Uterus (tissue), 4 donors: ENCODE results near the gene CD300C. TPM values are rescaled to one million over a fixed set of nuclear protein-coding genes. Genes with fewer than 3 reads are reported as not detected.
"Not testable (repeated sequence)": the region's sequence is repeated elsewhere in the genome, so short reads cannot be mapped to it uniquely, and the experiment has no call there.

Experiments
- DNase-seq, 2 donors: peaks; one replicate each; pipeline ENCODE4 v3.0.0-alpha.2; 2019 to 2020
- H3K27ac ChIP-seq, 2 donors: fragments of 200-600 bp; sonication (generic); 1 replicate in 1 of 2; 2 replicates in 1 of 2; pipeline ENCODE4 v1.5.1; 2016 to 2018
- H3K27me3 ChIP-seq, 2 donors: fragments of 200-600 bp; sonication (generic); one replicate each; pipeline ENCODE4 v1.5.1; 2018 to 2019; ENCODE audit warnings: control low read depth in 1 of 2
- H3K36me3 ChIP-seq, 2 donors: fragments of 200-600 bp; sonication (generic); one replicate each; pipeline ENCODE4 v1.5.1; 2019; ENCODE audit warnings: control low read depth in 1 of 2
- H3K4me1 ChIP-seq, 2 donors: fragments of 200-600 bp; sonication (generic); one replicate each; pipeline ENCODE4 v1.5.1; 2018 to 2019; ENCODE audit warnings: control low read depth in 1 of 2
- H3K4me3 ChIP-seq, 2 donors: fragments of 200-600 bp; sonication (generic); 1 replicate in 1 of 2; 2 replicates in 1 of 2; pipeline ENCODE4 v1.5.1; 2018 to 2019; ENCODE audit warnings: mild to moderate bottlenecking in 1 of 2
- H3K9me3 ChIP-seq, 2 donors: fragments of 200-600 bp; sonication (generic); one replicate each; pipeline ENCODE4 v1.5.1; 2019; ENCODE audit warnings: control low read depth in 1 of 2
- POLR2A ChIP-seq, 2 donors: fragments of 450-650 bp; IDR thresholded peaks; one replicate each; pipeline ENCODE4 v1.6.1; 2016; ENCODE audit warnings: antibody characterized with exemption in 2 of 2, mild to moderate bottlenecking in 1 of 2, moderate library complexity in 1 of 2
- intact Hi-C: fragments of 100-400 bp; cut with DNase I; formaldehyde crosslinking; loops from one replicate; pipeline ENCODE4 v1.15.1; 2023; ENCODE audit warnings: low total_unique reads
- total RNA-seq, 4 donors: library from RNA; depleted of rRNA in 3 of 4; stranded (reverse); fragments of >200 nt in 3 of 4; gene quantifications; one replicate each; pipeline versions ENCODE4 v1.1.0 to v1.2.4, GENCODE V29; 2014 to 2023
- TF ChIP-seq, protein P1 (sequence below), 4 experiments: fragments of 200-600 bp in 2 of 4; fragments of 450-650 bp in 2 of 4; sonication (generic) in 2 of 4; IDR thresholded peaks; one replicate each; pipeline ENCODE4 v1.5.1; 2016 to 2019; ENCODE audit warnings: antibody characterized with exemption in 4 of 4, mild to moderate bottlenecking in 2 of 4, moderate library complexity in 1 of 4
- donor health status: DM: yes; HTN: yes; CAD: no.

Gene CD300C
- total RNA-seq, 4 donors from 2014 or later, result 0.21 to 0.27 TPM; not detected in 2

DNA sequence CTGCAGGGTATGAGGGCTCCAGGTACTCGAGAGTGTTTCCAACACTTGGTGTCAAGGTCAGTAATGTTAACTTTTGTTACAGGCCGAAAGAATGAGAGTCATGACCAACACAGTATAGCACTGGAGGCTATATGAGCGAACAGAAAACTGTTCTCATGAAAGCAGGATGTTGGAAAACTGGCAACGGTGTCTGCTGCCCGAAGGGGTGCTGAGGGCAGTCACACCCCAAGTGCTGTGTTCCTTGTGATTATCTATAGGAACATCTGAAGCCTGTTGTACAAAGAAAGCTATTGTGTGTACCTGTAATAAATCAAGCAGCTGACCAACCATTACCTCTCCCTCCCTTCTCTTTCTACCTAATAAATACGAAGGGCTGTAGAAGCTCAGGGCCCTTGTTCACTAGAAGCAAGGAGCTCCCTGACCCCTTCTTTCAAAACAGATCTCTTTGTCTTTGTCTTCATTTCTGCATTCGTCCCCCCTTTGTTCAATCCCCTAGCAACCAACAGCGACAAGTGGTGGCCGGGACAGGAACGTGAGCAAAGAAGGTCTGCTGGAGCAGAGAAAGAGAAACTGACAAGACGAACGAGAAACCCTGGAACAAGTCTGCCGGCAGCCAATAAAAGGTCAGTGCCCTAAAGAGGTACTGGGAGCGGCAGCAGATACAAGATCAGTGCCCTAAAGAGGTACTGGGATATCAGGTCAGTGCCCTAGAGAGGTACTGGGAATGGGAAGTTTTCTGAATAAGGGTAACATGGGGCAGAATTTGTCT, 38.6 kb upstream of the CD300C start:
- DNase-seq, result no peak
- Histone ChIP-seq H3K4me3 (no peak overlapping the region), H3K27ac (no peak overlapping the region), H3K4me1 (no peaks in the 10 kb centered on the region), H3K27me3 (no peaks in the 10 kb centered on the region), H3K9me3 (no peaks in the 10 kb centered on the region), H3K36me3 (no peaks in the 10 kb centered on the region)
- intact Hi-C loops, result no loop called here
- TF ChIP-seq, protein P1, sequence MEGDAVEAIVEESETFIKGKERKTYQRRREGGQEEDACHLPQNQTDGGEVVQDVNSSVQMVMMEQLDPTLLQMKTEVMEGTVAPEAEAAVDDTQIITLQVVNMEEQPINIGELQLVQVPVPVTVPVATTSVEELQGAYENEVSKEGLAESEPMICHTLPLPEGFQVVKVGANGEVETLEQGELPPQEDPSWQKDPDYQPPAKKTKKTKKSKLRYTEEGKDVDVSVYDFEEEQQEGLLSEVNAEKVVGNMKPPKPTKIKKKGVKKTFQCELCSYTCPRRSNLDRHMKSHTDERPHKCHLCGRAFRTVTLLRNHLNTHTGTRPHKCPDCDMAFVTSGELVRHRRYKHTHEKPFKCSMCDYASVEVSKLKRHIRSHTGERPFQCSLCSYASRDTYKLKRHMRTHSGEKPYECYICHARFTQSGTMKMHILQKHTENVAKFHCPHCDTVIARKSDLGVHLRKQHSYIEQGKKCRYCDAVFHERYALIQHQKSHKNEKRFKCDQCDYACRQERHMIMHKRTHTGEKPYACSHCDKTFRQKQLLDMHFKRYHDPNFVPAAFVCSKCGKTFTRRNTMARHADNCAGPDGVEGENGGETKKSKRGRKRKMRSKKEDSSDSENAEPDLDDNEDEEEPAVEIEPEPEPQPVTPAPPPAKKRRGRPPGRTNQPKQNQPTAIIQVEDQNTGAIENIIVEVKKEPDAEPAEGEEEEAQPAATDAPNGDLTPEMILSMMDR (IDR thresholded peaks at IDR 0.05), result no peak
- TF ChIP-seq POLR2A (IDR thresholded peaks at IDR 0.05), result no peak

DNA sequence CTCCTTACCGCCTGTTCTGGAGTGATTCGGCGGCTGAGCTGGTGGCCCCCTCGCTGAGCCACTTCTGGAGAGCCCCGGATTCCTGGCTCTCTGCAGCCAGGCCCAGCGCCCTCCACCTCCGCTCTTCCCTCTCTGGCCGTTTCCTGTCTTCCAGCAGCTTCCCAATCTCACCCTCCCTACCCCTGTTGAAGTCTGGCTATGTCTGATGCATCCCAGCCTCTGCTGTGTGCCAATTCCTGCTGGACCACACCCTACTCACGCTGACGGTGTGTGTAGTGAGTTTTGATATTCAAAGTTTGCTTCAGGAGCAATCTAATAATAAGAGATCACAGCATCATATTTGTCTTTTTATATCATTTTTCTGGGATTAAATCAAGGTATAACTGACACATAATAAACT, 36.7 kb upstream of the CD300C start:
- H3K9me3 ChIP-seq, result no peaks in the 10 kb centered on the region
- no peak for DNase-seq
- no peaks in the 10 kb centered on the region for H3K27me3 ChIP-seq
- TF ChIP-seq, protein P1 (IDR thresholded peaks at IDR 0.05), result no peak
- no peak for TF ChIP-seq POLR2A (IDR thresholded peaks at IDR 0.05)
- intact Hi-C loops, result no loop called here
- H3K4me3 ChIP-seq, result no peak overlapping the region
- no peaks in the 10 kb centered on the region for H3K4me1 ChIP-seq
- no peak overlapping the region for H3K27ac ChIP-seq
- no peaks in the 10 kb centered on the region for H3K36me3 ChIP-seq

DNA sequence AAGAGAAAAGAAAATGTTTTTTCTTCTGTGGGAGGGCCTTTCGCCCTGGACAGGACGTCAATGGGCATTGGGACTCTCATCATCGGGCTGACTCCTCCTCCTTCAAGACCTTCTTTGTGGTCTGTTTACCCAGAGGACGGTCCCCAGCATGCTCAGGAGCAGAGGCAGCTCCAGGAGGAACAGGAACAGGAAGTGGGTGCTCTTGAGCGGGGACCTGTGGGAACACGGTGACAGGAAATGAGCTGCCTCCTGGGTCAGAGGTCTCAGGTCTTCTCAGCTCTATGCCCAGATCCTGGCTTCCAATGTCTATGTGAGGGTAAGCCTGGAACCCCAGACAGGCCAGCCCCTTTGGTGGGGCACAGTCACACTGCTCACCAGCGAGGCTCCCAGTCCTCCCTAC, 34.0 kb upstream of the CD300C start:
- no peak for TF ChIP-seq POLR2A (IDR thresholded peaks at IDR 0.05)
- TF ChIP-seq, protein P1 (IDR thresholded peaks at IDR 0.05), result no peak
- DNase-seq, result no peak
- H3K36me3 ChIP-seq, result no peaks in the 10 kb centered on the region
- H3K4me1 ChIP-seq, result no peaks in the 10 kb centered on the region
- H3K9me3 ChIP-seq, result no peaks in the 10 kb centered on the region
- H3K4me3 ChIP-seq, result no peak overlapping the region
- H3K27me3 ChIP-seq, result no peaks in the 10 kb centered on the region
- H3K27ac ChIP-seq, result no peak overlapping the region
- intact Hi-C loops, result no loop called here

DNA sequence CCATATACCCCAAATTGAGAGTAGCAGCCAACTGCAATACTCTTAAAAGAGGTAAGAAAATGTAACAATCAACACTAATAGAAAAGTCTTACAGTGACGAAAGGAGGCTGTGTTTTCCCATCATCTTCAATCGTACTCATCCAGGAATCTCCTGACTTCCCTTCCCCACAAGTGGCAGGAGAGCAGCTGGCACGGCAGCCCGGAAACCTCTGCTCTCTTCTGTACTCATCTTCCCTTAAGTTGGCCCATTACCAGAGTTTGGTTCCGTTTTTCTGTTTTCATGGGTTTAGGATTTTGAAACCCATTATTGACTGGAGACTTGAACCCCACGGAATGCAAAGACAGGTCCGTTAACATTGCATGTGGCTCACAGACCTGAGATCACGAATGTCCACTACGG, 33.1 kb upstream of the CD300C start:
- Histone ChIP-seq H3K36me3 (no peaks in the 10 kb centered on the region), H3K4me3 (no peak overlapping the region), H3K27me3 (no peaks in the 10 kb centered on the region), H3K27ac (no peak overlapping the region), H3K9me3 (no peaks in the 10 kb centered on the region), H3K4me1 (no peaks in the 10 kb centered on the region)
- no peak for DNase-seq
- TF ChIP-seq, protein P1 (IDR thresholded peaks at IDR 0.05), result no peak
- no peak for TF ChIP-seq POLR2A (IDR thresholded peaks at IDR 0.05)
- intact Hi-C loops, result no loop called here

DNA sequence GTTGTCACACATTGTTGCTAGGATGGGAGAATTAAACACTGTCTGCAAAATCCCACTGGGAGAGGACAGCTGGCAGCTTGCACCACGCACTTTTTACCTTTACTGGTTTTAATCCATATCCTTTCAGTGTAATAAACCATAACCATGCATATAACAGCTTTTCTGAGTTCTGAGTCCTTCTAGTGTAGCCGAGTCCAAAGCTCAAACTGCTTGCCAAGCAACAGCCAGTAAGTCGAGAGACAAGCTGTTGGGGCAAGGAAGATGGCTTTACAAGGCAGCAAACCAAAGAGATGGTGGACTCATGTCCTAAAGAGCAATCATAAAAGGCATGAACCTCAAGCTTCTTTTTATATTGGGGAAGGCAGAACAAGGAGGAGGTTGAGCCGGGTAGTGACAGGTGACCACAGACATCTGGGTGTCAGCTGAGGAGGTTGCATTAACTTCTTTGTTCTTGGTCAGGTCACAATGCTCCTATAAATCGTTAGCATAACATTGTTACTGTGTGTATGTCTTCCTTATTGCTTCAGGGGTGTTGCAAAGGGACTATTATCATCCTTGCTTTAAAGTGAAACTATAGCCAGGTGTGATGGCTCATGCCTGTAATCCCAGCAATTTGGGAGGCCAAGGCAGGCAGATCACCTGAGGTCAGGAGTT, 28.7 kb upstream of the CD300C start:
- no peaks in the 10 kb centered on the region for H3K36me3 ChIP-seq
- H3K9me3 ChIP-seq, result no peaks in the 10 kb centered on the region
- no peak for TF ChIP-seq POLR2A (IDR thresholded peaks at IDR 0.05)
- TF ChIP-seq, protein P1 (IDR thresholded peaks at IDR 0.05), result no peak
- H3K4me1 ChIP-seq, result no peaks in the 10 kb centered on the region
- no peak overlapping the region for H3K4me3 ChIP-seq
- DNase-seq, result no peak
- H3K27ac ChIP-seq, result no peak overlapping the region
- intact Hi-C loops, result no loop called here
- no peaks in the 10 kb centered on the region for H3K27me3 ChIP-seq

DNA sequence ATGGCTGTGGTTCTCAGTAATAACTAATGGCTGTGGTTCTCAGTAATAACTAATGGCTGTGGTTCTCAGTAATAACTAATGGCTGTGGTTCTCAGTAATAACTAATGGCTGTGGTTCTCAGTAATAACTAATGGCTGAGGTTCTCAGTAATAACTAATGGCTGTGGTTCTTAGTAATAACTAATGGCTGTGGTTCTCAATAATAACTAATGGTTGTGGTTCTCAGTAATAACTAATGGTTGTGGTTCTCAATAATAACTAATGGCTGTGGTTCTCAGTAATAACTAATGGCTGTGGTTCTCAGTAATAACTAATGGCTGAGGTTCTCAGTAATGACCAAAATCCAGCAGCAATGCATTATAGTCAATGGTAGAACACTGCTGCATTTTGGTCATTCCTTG, 27.7 kb upstream of the CD300C start:
- H3K36me3 ChIP-seq, H3K4me1 ChIP-seq, DNase-seq, H3K4me3 ChIP-seq, H3K27ac ChIP-seq, intact Hi-C loops, H3K27me3 ChIP-seq, H3K9me3 ChIP-seq: not testable (repeated sequence)
